ENCODE results near the gene ZNF718.
"Not testable (repeated sequence)": the region's sequence is repeated elsewhere in the genome, so short reads cannot be mapped to it uniquely, and the experiment has no call there.

ZNF718 gene

GRCh38 chr4:124275-125081 is at the start of gene ZNF718:
Gene ZNF718, plus strand, starts transcription at chr4:124501. Its CDS starts 170 bp downstream, at chr4:124671.
- DNase-seq (ENCODE audit: low read depth in 2 of 2): peak; percentile 81 to 91

GRCh38 chr4:85951-86350 is 38.4 kb upstream of the ZNF718 start:
- DNase-seq (ENCODE audit: low read depth in 2 of 2): no peak

GRCh38 chr4:86559-87324 is 37.6 kb upstream of the ZNF718 start:
- DNase-seq (ENCODE audit: low read depth in 2 of 2): not testable (repeated sequence)

- DNase-seq (ENCODE audit: low read depth in 2 of 2): no peak
Measured at GRCh38 chr4:98386-98785, 25.9 kb upstream of the ZNF718 start.

- no peak for DNase-seq (ENCODE audit: low read depth in 2 of 2)
Measured at GRCh38 chr4:99863-100262, 24.4 kb upstream of the ZNF718 start.

- DNase-seq (ENCODE audit: low read depth in 2 of 2): no peak
Measured at GRCh38 chr4:107083-107443, 17.2 kb upstream of the ZNF718 start.

- DNase-seq (ENCODE audit: low read depth in 2 of 2): no peak
Measured at GRCh38 chr4:107444-108429, 16.6 kb upstream of the ZNF718 start.

GRCh38 chr4:112771-113170 is 11.5 kb upstream of the ZNF718 start:
- no peak for DNase-seq (ENCODE audit: low read depth in 2 of 2)

- DNase-seq (ENCODE audit: low read depth in 2 of 2): no peak
Measured at GRCh38 chr4:113732-114131, 10.6 kb upstream of the ZNF718 start.

- DNase-seq (ENCODE audit: low read depth in 2 of 2): no peak
Measured at GRCh38 chr4:114149-114548, 10.2 kb upstream of the ZNF718 start.

- no peak for DNase-seq (ENCODE audit: low read depth in 2 of 2)
Measured at GRCh38 chr4:116499-116898, 7.8 kb upstream of the ZNF718 start.

GRCh38 chr4:120616-121015 is 3.7 kb upstream of the ZNF718 start:
- no peak for DNase-seq (ENCODE audit: low read depth in 2 of 2)

GRCh38 chr4:121408-122084 is 2.8 kb upstream of the ZNF718 start:
- no peak for DNase-seq (ENCODE audit: low read depth in 2 of 2)

GRCh38 chr4:123922-124274 is 403 bp upstream of the ZNF718 start:
- not testable (repeated sequence) for DNase-seq (ENCODE audit: low read depth in 2 of 2)

GRCh38 chr4:125091-125771 is 930 bp downstream of the ZNF718 start:
- peak in 1 of 2 experiments; percentile 23 for DNase-seq (ENCODE audit: low read depth in 2 of 2)

GRCh38 chr4:125833-126232 is 1.5 kb downstream of the ZNF718 start:
- no peak for DNase-seq (ENCODE audit: low read depth in 2 of 2)

GRCh38 chr4:132483-132882 is 8.2 kb downstream of the ZNF718 start:
- no peak for DNase-seq (ENCODE audit: low read depth in 2 of 2)

- DNase-seq (ENCODE audit: low read depth in 2 of 2): no peak
Measured at GRCh38 chr4:138935-139334, 14.6 kb downstream of the ZNF718 start.

GRCh38 chr4:139691-140090 is 15.4 kb downstream of the ZNF718 start:
- no peak for DNase-seq (ENCODE audit: low read depth in 2 of 2)

- no peak for DNase-seq (ENCODE audit: low read depth in 2 of 2)
Measured at GRCh38 chr4:146621-147020, 22.3 kb downstream of the ZNF718 start.

- DNase-seq (ENCODE audit: low read depth in 2 of 2): no peak
Measured at GRCh38 chr4:147233-147632, 22.9 kb downstream of the ZNF718 start.
